Measurements from ENCODE around the gene FAM180A. TPM values are rescaled to one million over a fixed set of nuclear protein-coding genes. Genes with fewer than 3 reads are reported as not detected.

The FAM180A gene
- polyA plus RNA-seq, 4 donors, result 1.3 TPM; not detected in 3

DNA sequence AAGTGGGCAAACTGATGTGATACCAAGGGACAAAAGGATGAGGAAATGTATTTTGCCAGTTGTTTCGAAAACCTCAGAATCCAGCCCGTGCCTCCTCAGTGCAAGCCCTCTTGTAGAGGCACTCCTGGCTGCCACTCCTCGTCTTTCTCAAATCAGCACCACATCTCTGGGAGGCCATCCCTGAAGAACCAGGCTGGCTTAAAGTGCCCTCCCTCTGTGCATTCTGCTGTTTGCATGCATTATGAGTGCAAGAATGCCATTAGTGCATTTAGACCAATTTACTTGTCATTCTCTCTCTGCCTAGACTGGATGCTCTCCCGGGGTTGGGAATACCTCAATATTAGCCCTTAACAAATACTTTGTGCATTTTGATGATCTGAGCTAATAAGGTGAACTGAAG is 19.9 kb upstream of the FAM180A start:
- Histone ChIP-seq H3K9me3 (ENCODE audit: control insufficient read depth in 2 of 2, insufficient read depth in 1 of 2, low read depth in 1 of 2, low read length in 1 of 2) (no peaks in the 10 kb centered on the region), H3K4me1 (ENCODE audit: control insufficient read depth in 3 of 3, insufficient read depth in 2 of 3, low read depth in 1 of 3, low read length in 2 of 3) (no peaks in the 10 kb centered on the region), H3K27me3 (ENCODE audit: control insufficient read depth in 3 of 3, insufficient read depth in 3 of 3, low read length in 3 of 3) (no peaks in the 10 kb centered on the region), H3K27ac (ENCODE audit: low read depth in 1 of 3, low read length in 2 of 3) (no peak overlapping the region), H3K4me3 (ENCODE audit: low read depth in 1 of 3, low read length in 3 of 3) (no peak overlapping the region), H3K36me3 (ENCODE audit: control insufficient read depth in 3 of 3, insufficient read depth in 2 of 3, low read depth in 1 of 3, low read length in 3 of 3) (no peaks in the 10 kb centered on the region)
- DNase-seq (no peak), FAIRE-seq (no peak)
- 67 to 70% (median 69%) methylated on average over 4 of the region's 4 CpGs for WGBS, 3 donors

DNA sequence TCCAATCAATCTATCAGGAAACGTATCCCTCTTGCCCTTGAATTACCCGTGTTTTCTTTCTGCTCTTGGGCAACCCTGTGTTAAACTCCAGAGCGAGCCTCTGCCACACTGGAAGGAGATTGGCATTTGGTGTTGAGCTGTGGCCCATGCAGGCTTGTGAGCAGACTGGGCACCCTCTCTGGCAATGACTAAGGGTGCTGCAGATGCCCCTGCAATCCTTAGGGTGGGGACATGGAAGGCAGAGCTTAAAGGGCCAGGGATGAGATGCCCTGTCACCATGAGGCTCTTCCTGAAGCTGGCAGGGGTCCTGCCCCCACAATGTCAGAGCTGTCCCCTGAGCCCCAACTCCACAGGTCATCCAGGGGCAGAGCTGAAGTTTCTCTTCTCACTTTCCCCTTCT is 19.5 kb upstream of the FAM180A start:
- FAIRE-seq, result no peak
- Histone ChIP-seq H3K9me3 (ENCODE audit: control insufficient read depth in 2 of 2, insufficient read depth in 1 of 2, low read depth in 1 of 2, low read length in 1 of 2) (no peaks in the 10 kb centered on the region), H3K27ac (ENCODE audit: low read depth in 1 of 3, low read length in 2 of 3) (no peak overlapping the region), H3K36me3 (ENCODE audit: control insufficient read depth in 3 of 3, insufficient read depth in 2 of 3, low read depth in 1 of 3, low read length in 3 of 3) (no peaks in the 10 kb centered on the region), H3K27me3 (ENCODE audit: control insufficient read depth in 3 of 3, insufficient read depth in 3 of 3, low read length in 3 of 3) (no peaks in the 10 kb centered on the region), H3K4me1 (ENCODE audit: control insufficient read depth in 3 of 3, insufficient read depth in 2 of 3, low read depth in 1 of 3, low read length in 2 of 3) (no peaks in the 10 kb centered on the region), H3K4me3 (ENCODE audit: low read depth in 1 of 3, low read length in 3 of 3) (no peak overlapping the region)
- WGBS, 3 donors, result 40 to 77% (median 47%) methylated on average over 3 of the region's 3 CpGs
- DNase-seq, result no peak

DNA sequence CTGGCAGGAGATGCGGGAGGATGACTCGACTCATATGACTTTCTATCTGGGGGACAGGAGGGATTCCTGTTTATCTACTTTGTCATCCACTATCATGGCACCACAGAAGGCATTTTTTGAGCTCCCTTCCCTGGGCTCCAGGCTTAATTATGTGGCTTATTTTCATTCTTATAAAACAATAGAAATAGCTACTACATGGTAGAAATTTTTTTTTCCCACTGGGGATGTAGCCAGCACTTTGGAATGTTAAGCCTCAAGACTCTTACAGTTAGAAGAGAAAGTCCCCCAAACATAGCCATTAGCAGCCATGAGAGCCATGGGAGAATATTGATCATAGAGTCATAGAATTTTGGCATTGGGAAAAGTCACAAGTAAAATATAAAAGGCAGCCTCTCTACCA is 14.6 kb upstream of the FAM180A start:
- no peak for FAIRE-seq
- 69 to 91% (median 78%) methylated on average over 2 of the region's 2 CpGs for WGBS, 3 donors
- H3K9me3 ChIP-seq (ENCODE audit: control insufficient read depth in 2 of 2, insufficient read depth in 1 of 2, low read depth in 1 of 2, low read length in 1 of 2), result no peaks in the 10 kb centered on the region
- no peak overlapping the region for H3K4me3 ChIP-seq (ENCODE audit: low read depth in 1 of 3, low read length in 3 of 3)
- H3K4me1 ChIP-seq (ENCODE audit: control insufficient read depth in 3 of 3, insufficient read depth in 2 of 3, low read depth in 1 of 3, low read length in 2 of 3), result peaks cover 0 to 2% (median 0%) of the 10 kb centered on the region in 3 donors
- no peaks in the 10 kb centered on the region for H3K36me3 ChIP-seq (ENCODE audit: control insufficient read depth in 3 of 3, insufficient read depth in 2 of 3, low read depth in 1 of 3, low read length in 3 of 3)
- no peak overlapping the region for H3K27ac ChIP-seq (ENCODE audit: low read depth in 1 of 3, low read length in 2 of 3)
- no peaks in the 10 kb centered on the region for H3K27me3 ChIP-seq (ENCODE audit: control insufficient read depth in 3 of 3, insufficient read depth in 3 of 3, low read length in 3 of 3)
- DNase-seq, result no peak

- peak overlapping the region in 1 of 3 donors; percentile 11 for H3K27ac ChIP-seq (ENCODE audit: low read depth in 1 of 3, low read length in 2 of 3)
- H3K4me1 ChIP-seq (ENCODE audit: control insufficient read depth in 3 of 3, insufficient read depth in 2 of 3, low read depth in 1 of 3, low read length in 2 of 3), result peaks cover 0 to 2% (median 0%) of the 10 kb centered on the region in 3 donors
- peaks cover 0 to 8% (median 0%) of the 10 kb centered on the region in 3 donors for H3K27me3 ChIP-seq (ENCODE audit: control insufficient read depth in 3 of 3, insufficient read depth in 3 of 3, low read length in 3 of 3)
- no peak for FAIRE-seq
- H3K36me3 ChIP-seq (ENCODE audit: control insufficient read depth in 3 of 3, insufficient read depth in 2 of 3, low read depth in 1 of 3, low read length in 3 of 3), result no peaks in the 10 kb centered on the region
- H3K4me3 ChIP-seq (ENCODE audit: low read depth in 1 of 3, low read length in 3 of 3), result no peak overlapping the region
- no peaks in the 10 kb centered on the region for H3K9me3 ChIP-seq (ENCODE audit: control insufficient read depth in 2 of 2, insufficient read depth in 1 of 2, low read depth in 1 of 2, low read length in 1 of 2)
- 67 to 69% (median 67%) methylated on average over 10 of the region's 10 CpGs for WGBS, 3 donors
- no peak for DNase-seq
These were observed 13.3 kb upstream of the FAM180A start for GRCh38 chr7:135761751-135762488.

GRCh38 chr7:135759532-135759931 is 10.9 kb upstream of the FAM180A start:
- Histone ChIP-seq H3K9me3 (ENCODE audit: control insufficient read depth in 2 of 2, insufficient read depth in 1 of 2, low read depth in 1 of 2, low read length in 1 of 2) (no peaks in the 10 kb centered on the region), H3K36me3 (ENCODE audit: control insufficient read depth in 3 of 3, insufficient read depth in 2 of 3, low read depth in 1 of 3, low read length in 3 of 3) (no peaks in the 10 kb centered on the region), H3K27ac (ENCODE audit: low read depth in 1 of 3, low read length in 2 of 3) (no peak overlapping the region), H3K4me1 (ENCODE audit: control insufficient read depth in 3 of 3, insufficient read depth in 2 of 3, low read depth in 1 of 3, low read length in 2 of 3) (peaks cover 0 to 2% (median 0%) of the 10 kb centered on the region in 3 donors), H3K27me3 (ENCODE audit: control insufficient read depth in 3 of 3, insufficient read depth in 3 of 3, low read length in 3 of 3) (peaks cover 0 to 8% (median 0%) of the 10 kb centered on the region in 3 donors), H3K4me3 (ENCODE audit: low read depth in 1 of 3, low read length in 3 of 3) (no peak overlapping the region)
- no peak for DNase-seq
- 32 to 58% (median 39%) methylated on average over 4 of the region's 4 CpGs for WGBS, 3 donors
- no peak for FAIRE-seq

DNA sequence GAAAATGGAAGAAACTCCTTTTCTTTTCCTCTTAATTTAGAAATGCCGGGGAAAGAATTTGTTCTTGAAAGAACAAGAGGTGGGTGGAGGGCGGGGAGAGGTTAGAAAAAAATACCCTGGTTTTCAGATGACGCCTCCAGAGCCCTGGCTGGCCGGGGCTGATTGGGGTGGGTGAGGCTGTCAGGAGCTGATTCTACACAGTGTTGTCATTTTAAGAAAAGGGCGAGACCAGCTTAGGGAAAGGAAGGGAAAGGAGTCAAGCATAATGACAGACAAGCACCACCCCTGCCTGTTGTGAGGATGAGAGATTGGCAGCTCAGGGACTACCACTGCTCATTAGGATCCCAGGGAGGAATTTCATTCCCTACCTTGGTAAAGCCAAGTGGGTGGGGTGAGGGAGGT is 9.9 kb upstream of the FAM180A start:
- FAIRE-seq, result no peak
- Histone ChIP-seq H3K27ac (ENCODE audit: low read depth in 1 of 3, low read length in 2 of 3) (peak overlapping the region in 1 of 3 donors; percentile 46), H3K27me3 (ENCODE audit: control insufficient read depth in 3 of 3, insufficient read depth in 3 of 3, low read length in 3 of 3) (peaks cover 0 to 8% (median 0%) of the 10 kb centered on the region in 3 donors), H3K9me3 (ENCODE audit: control insufficient read depth in 2 of 2, insufficient read depth in 1 of 2, low read depth in 1 of 2, low read length in 1 of 2) (no peaks in the 10 kb centered on the region), H3K4me1 (ENCODE audit: control insufficient read depth in 3 of 3, insufficient read depth in 2 of 3, low read depth in 1 of 3, low read length in 2 of 3) (peaks cover 0 to 2% (median 0%) of the 10 kb centered on the region in 3 donors), H3K4me3 (ENCODE audit: low read depth in 1 of 3, low read length in 3 of 3) (no peak overlapping the region), H3K36me3 (ENCODE audit: control insufficient read depth in 3 of 3, insufficient read depth in 2 of 3, low read depth in 1 of 3, low read length in 3 of 3) (no peaks in the 10 kb centered on the region)
- no peak for DNase-seq
- WGBS, 3 donors, result 45 to 59% (median 50%) methylated on average over 5 of the region's 5 CpGs

- H3K27ac ChIP-seq (ENCODE audit: low read depth in 1 of 3, low read length in 2 of 3), result peak overlapping the region in 1 of 3 donors; percentile 4
- DNase-seq, result no peak
- H3K9me3 ChIP-seq (ENCODE audit: control insufficient read depth in 2 of 2, insufficient read depth in 1 of 2, low read depth in 1 of 2, low read length in 1 of 2), result no peaks in the 10 kb centered on the region
- FAIRE-seq, result no peak
- peaks cover 0 to 2% (median 0%) of the 10 kb centered on the region in 3 donors for H3K4me1 ChIP-seq (ENCODE audit: control insufficient read depth in 3 of 3, insufficient read depth in 2 of 3, low read depth in 1 of 3, low read length in 2 of 3)
- H3K4me3 ChIP-seq (ENCODE audit: low read depth in 1 of 3, low read length in 3 of 3), result no peak overlapping the region
- H3K27me3 ChIP-seq (ENCODE audit: control insufficient read depth in 3 of 3, insufficient read depth in 3 of 3, low read length in 3 of 3), result peaks cover 0 to 8% (median 0%) of the 10 kb centered on the region in 3 donors
- WGBS, 3 donors, result 55 to 70% (median 65%) methylated on average over 8 of the region's 8 CpGs
- H3K36me3 ChIP-seq (ENCODE audit: control insufficient read depth in 3 of 3, insufficient read depth in 2 of 3, low read depth in 1 of 3, low read length in 3 of 3), result no peaks in the 10 kb centered on the region
These were observed 9.3 kb upstream of the FAM180A start for GRCh38 chr7:135757719-135758411.

GRCh38 chr7:135756191-135756590 is 7.6 kb upstream of the FAM180A start:
- DNase-seq (no peak), FAIRE-seq (no peak)
- H3K36me3 ChIP-seq (ENCODE audit: control insufficient read depth in 3 of 3, insufficient read depth in 2 of 3, low read depth in 1 of 3, low read length in 3 of 3), result no peaks in the 10 kb centered on the region
- no peak overlapping the region for H3K4me3 ChIP-seq (ENCODE audit: low read depth in 1 of 3, low read length in 3 of 3)
- peaks cover 0 to 8% (median 0%) of the 10 kb centered on the region in 3 donors for H3K27me3 ChIP-seq (ENCODE audit: control insufficient read depth in 3 of 3, insufficient read depth in 3 of 3, low read length in 3 of 3)
- WGBS, 3 donors, result 28 to 45% (median 28%) methylated on average over 5 of the region's 5 CpGs
- H3K4me1 ChIP-seq (ENCODE audit: control insufficient read depth in 3 of 3, insufficient read depth in 2 of 3, low read depth in 1 of 3, low read length in 2 of 3), result peaks cover 0 to 2% (median 0%) of the 10 kb centered on the region in 3 donors
- no peak overlapping the region for H3K27ac ChIP-seq (ENCODE audit: low read depth in 1 of 3, low read length in 2 of 3)
- no peaks in the 10 kb centered on the region for H3K9me3 ChIP-seq (ENCODE audit: control insufficient read depth in 2 of 2, insufficient read depth in 1 of 2, low read depth in 1 of 2, low read length in 1 of 2)

All from small intestine (tissue), 7 donors.